SK-N-DZ (cell line): ENCODE data around the gene TSEN15. TPM values are rescaled to one million over a fixed set of nuclear protein-coding genes. Genes with fewer than 3 reads are reported as not detected.

Source experiments
- DNase-seq: peaks from one replicate; pipeline ENCODE4 v3.0.0-alpha.2; 2015; ENCODE audit warnings: low spot score
- polyA plus RNA-seq, 2 experiments: library from polyadenylated mRNA; depleted of rRNA; stranded (reverse); fragments of >200 nt; gene quantifications; 2 replicates each; pipeline ENCODE4 v1.2.3, GENCODE V29; 2014

The TSEN15 gene
- 73.6 and 89.2 TPM in 2 replicates for polyA plus RNA-seq (2014; cell fraction: cytosol; rRNA removed)
- polyA plus RNA-seq (2014; cell fraction: nucleus; rRNA removed), result 46.6 and 74.9 TPM in 2 replicates

- DNase-seq, result peak; percentile 76
Measured at GRCh38 chr1:184051485-184052193, at the start of gene TSEN15. Gene TSEN15, plus strand, starts transcription at chr1:184051730. Its CDS starts 26 bp downstream, at chr1:184051756.

DNA sequence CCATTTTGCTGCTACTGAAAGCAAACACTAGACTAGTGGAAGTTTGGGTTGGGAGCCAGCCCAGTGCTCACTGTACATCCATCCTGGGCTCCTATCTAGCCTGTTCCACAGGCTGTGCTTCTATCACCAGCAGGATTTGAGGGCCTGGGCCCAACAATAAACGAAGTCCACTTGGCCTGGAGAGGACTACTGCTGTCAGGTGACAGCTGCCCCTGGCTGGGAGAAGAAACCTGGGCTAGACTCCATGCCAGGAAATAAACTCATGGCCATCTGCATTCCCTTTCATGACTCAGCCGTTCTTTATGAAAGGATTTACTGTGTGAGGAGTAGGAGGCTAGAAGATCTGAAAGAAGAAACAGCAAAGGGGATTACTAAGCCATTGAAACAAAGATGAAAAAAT lies 49.5 kb upstream of the TSEN15 start:
- no peak for DNase-seq

DNA sequence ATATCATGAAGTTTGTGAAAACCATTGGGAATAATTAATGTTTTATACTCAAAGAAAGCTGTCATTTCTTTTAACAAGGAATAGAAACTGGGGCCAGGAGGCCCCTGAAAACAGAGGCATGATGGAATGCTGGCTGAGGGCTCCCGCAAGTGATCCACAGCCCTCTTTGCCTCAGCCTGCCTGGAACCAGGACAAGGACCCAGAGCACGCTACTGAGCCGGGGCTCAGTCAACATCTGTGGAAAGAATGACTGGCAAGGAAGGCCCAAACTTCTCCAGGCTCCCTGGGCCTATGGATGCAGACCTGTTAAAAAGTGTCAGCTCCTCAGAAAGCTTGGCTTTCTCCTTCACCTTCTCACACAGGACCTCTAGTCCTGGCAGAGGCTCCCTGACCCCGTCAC lies 46.6 kb upstream of the TSEN15 start:
- DNase-seq, result no peak

DNA sequence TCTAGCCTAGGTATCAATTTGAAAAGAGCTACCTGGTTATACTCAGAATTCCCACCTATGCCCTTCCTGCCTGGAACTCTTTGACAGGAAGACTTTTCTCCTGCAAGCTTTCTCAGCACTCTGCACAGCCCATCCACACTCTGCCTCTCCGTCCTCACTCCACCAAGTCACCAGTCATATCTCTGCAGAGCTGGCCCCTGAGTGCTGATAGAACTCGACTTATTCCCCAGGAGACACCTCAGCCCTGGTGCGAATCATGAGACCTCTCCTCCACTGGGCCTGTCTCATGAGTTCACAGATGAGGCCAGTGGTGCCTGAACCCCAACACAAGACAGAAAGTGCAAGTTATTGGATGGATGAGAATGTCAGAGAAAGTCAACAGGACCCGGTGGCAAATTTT lies 46.0 kb upstream of the TSEN15 start:
- no peak for DNase-seq

DNA sequence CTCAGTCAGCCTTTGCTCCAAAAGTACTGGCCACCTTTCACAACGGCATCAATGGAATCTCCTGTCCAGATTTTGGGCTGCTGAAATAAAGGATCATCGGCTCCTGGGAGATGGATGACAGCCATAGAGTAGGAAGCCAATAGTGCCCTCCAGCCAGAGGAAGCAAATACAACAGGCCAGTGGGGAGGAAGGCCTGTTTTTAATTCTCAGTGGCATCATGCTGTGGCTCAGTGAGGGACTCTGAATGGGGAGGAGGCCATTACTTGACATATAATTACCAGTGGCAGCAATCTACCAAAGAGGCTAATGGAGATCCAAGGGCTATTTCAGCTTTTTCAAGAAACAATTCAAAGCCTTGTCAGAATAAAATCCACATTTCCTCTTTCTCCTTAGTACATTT lies 40.7 kb upstream of the TSEN15 start:
- no peak for DNase-seq

DNA sequence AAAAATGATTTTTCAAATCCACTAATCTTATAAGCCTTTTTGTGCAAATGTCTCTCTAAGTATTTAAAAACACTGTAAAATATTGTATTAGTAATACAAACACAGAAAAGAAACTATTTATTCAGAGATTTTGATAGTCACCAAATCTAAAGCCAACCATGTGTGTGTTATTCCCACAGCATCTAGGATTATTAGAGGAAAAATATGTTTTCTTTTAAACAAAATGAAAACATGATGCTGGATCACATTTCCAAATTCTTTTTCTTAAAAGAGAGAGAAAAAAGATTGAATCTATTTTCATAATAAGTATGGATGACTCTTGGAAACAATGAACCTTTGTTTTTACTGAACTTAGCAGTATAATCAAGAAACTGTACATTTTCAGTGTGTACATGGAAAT lies 39.3 kb upstream of the TSEN15 start:
- DNase-seq, result no peak

GRCh38 chr1:184014271-184014670 lies 37.3 kb upstream of the TSEN15 start:
- no peak for DNase-seq

DNA sequence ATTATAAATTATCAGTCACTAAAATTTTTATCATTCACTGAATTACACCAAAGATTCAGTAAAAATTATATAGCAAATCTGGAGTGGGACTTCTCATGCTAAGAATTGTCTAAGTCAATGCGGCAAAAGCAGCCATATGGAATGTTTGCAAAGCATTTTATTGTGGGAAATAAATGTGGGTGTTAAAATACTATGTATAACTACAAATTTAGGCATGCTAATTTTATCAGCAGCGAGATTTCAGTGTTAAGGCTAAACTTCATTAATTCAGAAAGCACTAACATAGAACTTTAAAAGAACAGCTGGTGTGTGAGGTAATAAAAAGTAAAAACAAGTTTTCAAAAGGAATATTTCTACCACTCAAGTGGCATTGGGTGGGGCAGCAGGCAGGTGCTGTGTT lies 35.4 kb upstream of the TSEN15 start:
- DNase-seq, result no peak

- no peak for DNase-seq
Measured at GRCh38 chr1:184017306-184017705, 34.2 kb upstream of the TSEN15 start.

DNA sequence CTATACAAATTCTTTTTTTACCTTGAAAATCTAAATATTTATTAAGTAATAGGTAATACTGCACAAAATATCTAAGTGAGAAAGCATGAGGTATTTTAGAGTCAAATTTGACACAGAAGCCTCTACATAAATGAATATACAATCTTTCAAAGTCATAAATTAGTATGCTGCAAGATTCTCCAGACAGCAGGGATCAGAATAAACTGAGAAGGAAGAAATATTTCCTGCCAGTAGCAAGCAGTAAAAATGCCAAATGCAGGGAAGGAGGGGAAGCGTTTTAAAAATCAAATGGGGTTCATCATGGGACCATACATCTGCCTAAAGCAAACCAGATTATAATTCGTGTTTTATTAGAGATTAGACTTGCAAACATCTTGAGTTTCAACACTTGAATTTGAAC lies 32.9 kb upstream of the TSEN15 start:
- no peak for DNase-seq

DNA sequence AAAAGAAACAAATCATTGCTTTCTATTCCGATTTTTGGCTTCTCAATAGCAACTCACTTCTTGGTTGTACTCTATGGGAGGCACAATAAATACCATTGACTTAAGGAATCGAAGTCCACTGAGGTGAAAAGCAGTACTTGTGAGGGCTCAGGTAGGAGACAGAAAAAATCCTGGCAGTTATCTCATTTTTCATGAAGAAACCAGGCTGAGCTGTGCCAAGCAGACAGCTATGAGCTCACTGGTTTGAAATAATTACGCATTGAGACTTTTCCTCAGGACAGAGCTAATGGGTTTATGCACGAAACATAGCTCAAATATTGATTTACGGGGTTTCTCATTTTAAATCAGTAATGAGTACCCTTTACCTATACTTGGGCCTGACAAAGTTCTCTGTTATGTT lies 32.5 kb upstream of the TSEN15 start:
- no peak for DNase-seq

GRCh38 chr1:184019506-184019905 lies 32.0 kb upstream of the TSEN15 start:
- no peak for DNase-seq

DNA sequence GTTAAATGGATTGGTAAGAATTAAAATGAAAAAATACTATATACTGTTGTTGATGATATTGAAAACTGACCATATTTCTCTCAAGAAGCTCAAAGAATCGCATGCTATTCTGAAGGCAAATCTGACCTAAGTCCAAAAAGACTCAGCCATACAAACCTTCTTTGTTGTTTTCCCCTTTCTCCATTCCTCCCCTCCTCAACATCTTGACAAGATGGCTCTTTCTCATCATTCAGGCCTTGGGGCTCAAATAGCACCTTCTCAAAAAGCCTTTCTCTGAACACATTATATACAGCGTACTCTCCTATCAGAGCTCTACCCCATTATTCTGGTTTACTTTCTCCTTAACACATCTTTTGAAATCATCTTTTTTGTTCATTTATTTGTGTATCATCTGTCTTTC lies 31.2 kb upstream of the TSEN15 start:
- DNase-seq, result no peak

GRCh38 chr1:184020855-184021254 lies 30.7 kb upstream of the TSEN15 start:
- DNase-seq, result no peak

- DNase-seq, result no peak
Measured at GRCh38 chr1:184021728-184022127, 29.8 kb upstream of the TSEN15 start.

DNA sequence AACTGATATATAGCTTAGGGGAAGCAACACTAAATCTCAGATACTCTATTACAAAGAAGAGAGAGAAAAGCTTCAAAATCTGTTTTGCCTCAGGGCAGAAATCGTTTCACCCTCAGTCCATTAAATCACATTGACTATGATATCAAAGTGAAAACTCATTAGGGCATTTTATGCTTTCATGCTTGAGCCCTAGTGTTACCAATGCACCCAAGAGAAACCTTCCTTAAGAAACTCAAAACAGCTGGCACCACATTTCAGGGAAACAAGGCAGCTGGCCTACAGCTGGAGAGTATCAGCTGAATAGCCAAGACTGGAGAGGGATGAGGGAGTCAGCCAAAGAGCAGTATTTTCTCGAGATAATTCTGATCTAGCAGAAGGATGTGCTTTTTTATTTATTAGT lies 28.9 kb upstream of the TSEN15 start:
- DNase-seq, result no peak

- no peak for DNase-seq
Measured at GRCh38 chr1:184023171-184023570, 28.4 kb upstream of the TSEN15 start.

DNA sequence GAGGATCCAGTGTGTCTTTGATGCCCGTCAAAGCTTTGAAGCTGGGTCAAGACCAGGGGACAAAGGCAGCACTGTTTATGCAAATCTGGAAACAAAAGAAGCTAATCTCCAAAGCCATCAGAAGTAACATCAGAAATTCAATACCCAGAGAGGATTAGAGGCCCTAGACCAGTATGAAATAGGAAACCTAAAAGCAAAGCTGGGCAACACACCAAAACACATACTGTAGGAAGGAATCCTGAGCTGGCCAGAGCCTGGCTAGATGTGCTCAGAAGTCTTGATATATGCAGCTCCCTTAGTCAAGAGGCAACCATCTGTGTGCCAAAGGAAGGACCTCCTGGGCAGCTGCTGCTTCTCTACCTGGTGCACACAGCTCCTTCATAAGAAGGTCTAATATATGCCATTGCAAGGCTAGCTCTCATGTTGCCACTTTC lies 26.3 kb upstream of the TSEN15 start:
- no peak for DNase-seq

DNA sequence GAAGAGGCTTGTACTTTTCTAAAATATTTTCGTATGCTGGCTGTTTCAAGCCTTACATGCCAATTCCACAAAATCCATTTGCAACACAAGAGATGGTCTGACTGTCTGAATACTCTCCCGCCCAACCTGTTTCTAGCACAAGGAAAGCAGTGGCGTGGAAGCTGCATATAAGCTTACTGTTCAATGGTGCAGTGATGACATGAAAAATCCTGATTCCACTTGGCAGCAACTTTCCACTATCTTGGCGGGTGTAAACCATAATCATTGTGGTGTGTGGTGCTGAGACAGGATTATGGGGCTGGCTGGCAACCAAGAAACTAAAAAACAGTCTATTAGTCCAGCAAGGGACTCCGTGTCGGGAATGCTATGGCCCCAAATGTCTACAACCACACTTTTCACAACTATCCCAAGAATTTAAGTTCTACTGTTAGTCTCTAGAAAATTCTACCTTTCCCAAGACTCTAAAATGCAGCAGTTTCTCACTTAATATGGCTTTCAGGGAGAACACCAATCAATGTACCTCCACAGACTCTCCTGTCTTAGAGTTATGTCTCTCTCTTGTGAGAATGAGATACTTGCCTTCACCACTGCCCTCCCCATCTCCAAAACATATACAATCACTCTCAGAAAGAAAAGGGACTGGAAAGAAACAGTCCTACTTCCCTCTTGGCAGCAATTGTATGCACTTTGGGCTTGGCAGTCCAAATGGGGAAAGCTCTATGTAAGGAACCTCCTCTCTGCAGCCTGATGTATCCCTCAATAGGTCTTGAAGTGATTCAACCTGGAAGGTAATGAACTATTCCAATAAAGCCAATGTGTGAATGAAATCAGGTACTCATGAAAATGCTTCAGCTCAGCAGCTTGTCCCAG lies 23.5 kb upstream of the TSEN15 start:
- DNase-seq, result no peak

DNA sequence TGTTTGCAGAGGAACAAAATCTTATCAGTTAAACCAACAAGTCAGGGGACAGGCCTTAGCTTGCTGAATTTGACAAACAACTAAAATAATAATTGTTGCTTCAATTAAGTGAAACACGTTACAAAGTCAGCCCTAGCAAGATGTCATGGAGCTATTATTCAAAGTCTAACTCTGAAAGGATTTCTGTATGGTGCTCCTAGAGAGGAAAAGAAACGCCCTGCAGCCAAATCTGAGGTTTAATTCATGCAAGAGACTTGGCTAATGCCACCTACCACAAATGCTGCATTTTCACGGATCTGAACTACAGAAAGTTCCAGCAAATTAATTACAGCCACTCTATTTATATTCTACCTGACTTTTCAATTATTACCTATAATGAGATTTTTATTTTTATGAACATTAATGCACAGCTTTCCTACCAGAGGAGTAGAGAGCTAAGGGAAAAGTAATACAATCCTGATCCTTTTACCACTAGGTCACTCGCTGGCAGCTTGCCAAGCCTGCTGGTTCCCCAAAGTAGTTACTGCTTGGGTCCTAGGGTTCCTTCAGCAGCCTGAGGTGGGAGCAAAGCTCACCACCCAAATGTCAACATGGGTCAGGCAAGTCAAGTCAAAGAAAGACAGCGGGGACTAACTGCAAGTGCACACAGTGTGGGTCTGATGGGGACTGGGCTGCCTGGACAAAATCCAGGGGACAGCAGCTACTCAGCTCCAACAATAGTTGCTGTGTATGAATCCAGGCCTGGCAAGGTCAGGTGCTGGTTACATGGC lies 22.5 kb upstream of the TSEN15 start:
- DNase-seq, result no peak

GRCh38 chr1:184030433-184031091 lies 21.0 kb upstream of the TSEN15 start:
- no peak for DNase-seq

DNA sequence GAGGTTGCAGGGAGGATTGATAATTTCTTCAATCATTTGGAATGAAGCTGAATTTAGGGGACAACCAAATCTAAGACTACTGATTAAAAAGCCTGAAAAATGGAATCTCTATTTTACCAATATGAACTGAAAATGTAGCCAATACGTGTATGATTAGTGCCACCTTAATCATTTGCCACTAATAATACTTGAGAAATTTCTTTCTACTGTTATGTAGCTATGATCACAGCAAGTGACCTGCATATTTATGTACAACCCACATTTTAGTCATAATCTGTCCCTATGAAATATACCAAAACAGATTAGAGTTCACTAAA lies 20.5 kb upstream of the TSEN15 start:
- no peak for DNase-seq
